ENCODE measurements around the gene CD8B. TPM values are rescaled to one million over a fixed set of nuclear protein-coding genes. Genes with fewer than 3 reads are reported as not detected.

The CD8B gene
- total RNA-seq, 1 experiment from 2014 or later = 0.24 TPM

DNA sequence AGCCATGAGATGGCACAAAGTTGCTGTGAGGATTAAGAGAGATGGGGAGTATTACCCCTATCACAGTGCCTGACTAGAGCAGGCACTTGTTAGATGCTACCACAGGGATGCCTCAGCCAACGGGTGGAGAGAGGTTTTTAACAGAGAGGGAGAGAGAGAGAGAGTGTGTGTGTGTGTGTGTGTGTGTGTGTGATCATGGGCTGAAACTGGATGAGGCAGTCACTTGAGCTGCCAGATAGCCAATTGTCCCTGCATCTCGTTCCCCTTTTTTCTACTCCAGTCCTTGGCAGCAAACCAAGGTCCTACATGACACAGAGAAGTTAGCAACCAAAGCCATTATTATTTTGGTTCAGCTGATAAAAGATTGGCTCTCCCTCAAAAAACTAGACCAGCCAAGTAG is 74.0 kb downstream of the CD8B start:
- no peak overlapping the region for H3K23ac ChIP-seq (ENCODE audit: insufficient read length, low read depth, low read length)
- no peak overlapping the region for H3K27ac Mint-ChIP-seq
- no peak overlapping the region for H2BK20ac ChIP-seq (ENCODE audit: low read depth, low read length, poor library complexity, severe bottlenecking)
- no peak overlapping the region for H3K56ac ChIP-seq (ENCODE audit: insufficient read length, low read depth, low read length)
- peaks cover 9 to 24% of the 10 kb centered on the region in 2 experiments for H3K4me1 Mint-ChIP-seq
- H3K79me2 ChIP-seq (ENCODE audit: insufficient read depth, low read length) = no peaks in the 10 kb centered on the region
- no peak overlapping the region for H2AK5ac ChIP-seq (ENCODE audit: insufficient read length, low read length)
- H3K36me3 Mint-ChIP-seq (ENCODE audit: insufficient read depth in 1 of 3, low read depth in 3 of 3) = no peaks in the 10 kb centered on the region
- no peak for DNase-seq
- no peak overlapping the region for H2BK12ac ChIP-seq (ENCODE audit: insufficient read length, low read depth, low read length)
- no peak overlapping the region for H3K18ac ChIP-seq (ENCODE audit: insufficient read length, low read depth, low read length)
- WGBS (ENCODE audit: extremely low coverage, insufficient read length, low lambda C conversion rate) = no CpG with 5 or more reads among the region's 2 CpGs
- H3K9me3 ChIP-seq (ENCODE audit: control insufficient read depth, low read depth, low read length) = no peaks in the 10 kb centered on the region
- TF ChIP-seq, protein P1, sequence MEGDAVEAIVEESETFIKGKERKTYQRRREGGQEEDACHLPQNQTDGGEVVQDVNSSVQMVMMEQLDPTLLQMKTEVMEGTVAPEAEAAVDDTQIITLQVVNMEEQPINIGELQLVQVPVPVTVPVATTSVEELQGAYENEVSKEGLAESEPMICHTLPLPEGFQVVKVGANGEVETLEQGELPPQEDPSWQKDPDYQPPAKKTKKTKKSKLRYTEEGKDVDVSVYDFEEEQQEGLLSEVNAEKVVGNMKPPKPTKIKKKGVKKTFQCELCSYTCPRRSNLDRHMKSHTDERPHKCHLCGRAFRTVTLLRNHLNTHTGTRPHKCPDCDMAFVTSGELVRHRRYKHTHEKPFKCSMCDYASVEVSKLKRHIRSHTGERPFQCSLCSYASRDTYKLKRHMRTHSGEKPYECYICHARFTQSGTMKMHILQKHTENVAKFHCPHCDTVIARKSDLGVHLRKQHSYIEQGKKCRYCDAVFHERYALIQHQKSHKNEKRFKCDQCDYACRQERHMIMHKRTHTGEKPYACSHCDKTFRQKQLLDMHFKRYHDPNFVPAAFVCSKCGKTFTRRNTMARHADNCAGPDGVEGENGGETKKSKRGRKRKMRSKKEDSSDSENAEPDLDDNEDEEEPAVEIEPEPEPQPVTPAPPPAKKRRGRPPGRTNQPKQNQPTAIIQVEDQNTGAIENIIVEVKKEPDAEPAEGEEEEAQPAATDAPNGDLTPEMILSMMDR (conservative IDR thresholded peaks at IDR 0.05) = no peak
- H4K8ac ChIP-seq (replicated peaks; ENCODE audit: insufficient read length, low read depth, low read length) = no peak overlapping the region
- H3K23me2 ChIP-seq (ENCODE audit: insufficient read length, low read depth, low read length, poor library complexity, severe bottlenecking) = peaks cover 5% of the 10 kb centered on the region
- no peak overlapping the region for H2BK120ac ChIP-seq (ENCODE audit: low read depth, low read length, poor library complexity, severe bottlenecking)
- peaks cover 45% of the 10 kb centered on the region; the same call in 1 of the 2 replicates for H3K27me3 ChIP-seq (ENCODE audit: insufficient read depth, low read length)
- H3K79me1 ChIP-seq (ENCODE audit: insufficient read depth, low read depth, low read length, poor library complexity, severe bottlenecking) = no peaks in the 10 kb centered on the region
- H2BK15ac ChIP-seq (ENCODE audit: low read depth, low read length) = no peak overlapping the region
- no peak overlapping the region for H3K4me2 ChIP-seq (ENCODE audit: insufficient read depth, insufficient read length, low read length)
- no peak overlapping the region for H2AFZ ChIP-seq (ENCODE audit: low read length)
- H4K5ac ChIP-seq (ENCODE audit: insufficient read length, low read depth, low read length) = no peak overlapping the region
- H3K27ac ChIP-seq (ENCODE audit: insufficient read length, low read depth, low read length) = no peak overlapping the region
- peaks cover 79% of the 10 kb centered on the region for H3K27me3 Mint-ChIP-seq (ENCODE audit: low read depth)
- H3K4ac ChIP-seq (ENCODE audit: low read depth, low read length) = no peak overlapping the region
- no peak overlapping the region for H3K14ac ChIP-seq (ENCODE audit: insufficient read depth, low read length)
- no peak overlapping the region for H3K4me3 Mint-ChIP-seq
- H4K91ac ChIP-seq (ENCODE audit: insufficient read length, low read depth, low read length) = no peak overlapping the region
- H3K4me1 ChIP-seq (ENCODE audit: insufficient read depth, low read length) = no peaks in the 10 kb centered on the region
- H3K9ac ChIP-seq (ENCODE audit: extremely low read depth, insufficient read length, low read length) = no peak overlapping the region
- no peak overlapping the region for H2BK5ac ChIP-seq (ENCODE audit: insufficient read length, low read length)
- no peaks in the 10 kb centered on the region for H4K20me1 ChIP-seq (ENCODE audit: control insufficient read depth, insufficient read depth, insufficient read length)
- H3T11ph ChIP-seq (ENCODE audit: low read length) = no peak overlapping the region
- peaks cover 3 to 4% of the 10 kb centered on the region in 2 experiments; a peak in 2 of 5 replicates for H3K9me3 Mint-ChIP-seq
